ENCODE data around the gene RSPO4.
A peak's percentile ranks its signal among the peaks of the same experiment; 100 is the strongest.

The RSPO4 gene

DNA sequence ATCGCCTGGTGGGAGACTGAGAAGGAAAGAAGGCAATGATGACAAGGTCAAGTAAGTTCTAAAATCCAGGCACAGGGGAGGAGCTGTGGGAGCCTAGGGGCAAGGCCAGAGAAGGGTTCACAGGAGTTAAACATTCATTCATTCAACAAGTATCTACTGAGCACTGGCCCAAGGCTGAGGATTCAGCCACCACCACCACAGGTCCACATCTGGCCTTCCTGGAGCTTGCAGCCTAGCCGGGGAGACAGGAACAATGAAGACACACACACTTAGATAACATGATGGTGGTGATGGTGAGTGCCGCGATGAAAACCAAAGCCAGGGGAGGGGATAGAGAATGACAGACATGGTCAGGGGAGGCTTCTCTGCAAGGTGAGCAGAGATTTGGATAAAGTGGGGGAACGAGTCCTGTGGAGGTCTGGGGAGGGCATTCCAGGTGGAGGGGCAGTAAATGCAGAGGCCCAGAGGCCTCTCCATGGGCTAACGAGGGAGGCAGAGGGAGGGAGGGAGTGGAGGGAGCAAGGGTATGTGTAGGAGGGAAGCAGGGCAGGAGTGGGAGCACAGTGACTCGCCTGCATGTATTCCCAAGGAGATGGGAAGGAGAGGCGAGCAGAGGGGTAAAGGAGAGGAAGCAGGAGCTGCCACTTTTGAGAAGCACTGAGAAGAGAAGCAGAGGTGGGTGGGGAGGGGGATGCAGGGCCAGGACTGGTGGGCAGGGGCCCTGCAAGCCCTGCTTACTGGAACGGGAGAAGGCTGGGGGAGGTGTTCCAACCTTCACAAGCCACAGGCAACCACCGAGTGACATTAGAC is 10.5 kb upstream of the RSPO4 start:
- H3K27me3 ChIP-seq (ENCODE audit: low read depth, low read length) = peaks cover 14% of the 10 kb centered on the region; the same call in 1 of the 2 replicates
- TF ChIP-seq, protein P1, sequence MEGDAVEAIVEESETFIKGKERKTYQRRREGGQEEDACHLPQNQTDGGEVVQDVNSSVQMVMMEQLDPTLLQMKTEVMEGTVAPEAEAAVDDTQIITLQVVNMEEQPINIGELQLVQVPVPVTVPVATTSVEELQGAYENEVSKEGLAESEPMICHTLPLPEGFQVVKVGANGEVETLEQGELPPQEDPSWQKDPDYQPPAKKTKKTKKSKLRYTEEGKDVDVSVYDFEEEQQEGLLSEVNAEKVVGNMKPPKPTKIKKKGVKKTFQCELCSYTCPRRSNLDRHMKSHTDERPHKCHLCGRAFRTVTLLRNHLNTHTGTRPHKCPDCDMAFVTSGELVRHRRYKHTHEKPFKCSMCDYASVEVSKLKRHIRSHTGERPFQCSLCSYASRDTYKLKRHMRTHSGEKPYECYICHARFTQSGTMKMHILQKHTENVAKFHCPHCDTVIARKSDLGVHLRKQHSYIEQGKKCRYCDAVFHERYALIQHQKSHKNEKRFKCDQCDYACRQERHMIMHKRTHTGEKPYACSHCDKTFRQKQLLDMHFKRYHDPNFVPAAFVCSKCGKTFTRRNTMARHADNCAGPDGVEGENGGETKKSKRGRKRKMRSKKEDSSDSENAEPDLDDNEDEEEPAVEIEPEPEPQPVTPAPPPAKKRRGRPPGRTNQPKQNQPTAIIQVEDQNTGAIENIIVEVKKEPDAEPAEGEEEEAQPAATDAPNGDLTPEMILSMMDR (IDR thresholded peaks at IDR 0.05; ENCODE audit: low read depth, low read length) = no peak
- TF ChIP-seq EZH2phosphoT487 (IDR thresholded peaks at IDR 0.05; ENCODE audit: low read depth) = no peak
- H4K20me1 ChIP-seq (ENCODE audit: insufficient read depth, low read length) = no peaks in the 10 kb centered on the region
- H3K27ac ChIP-seq (ENCODE audit: low read length) = no peak overlapping the region
- no peaks in the 10 kb centered on the region for H3K9me3 ChIP-seq (ENCODE audit: insufficient read depth, low read length)
- H2AFZ ChIP-seq (ENCODE audit: low read depth, low read length) = no peak overlapping the region
- H3K4me3 ChIP-seq (ENCODE audit: low read length) = no peak overlapping the region
- H3K36me3 ChIP-seq (replicated peaks; ENCODE audit: low read depth, low read length) = no peaks in the 10 kb centered on the region
- H3K4me2 ChIP-seq (ENCODE audit: low read length) = no peak overlapping the region
- no peaks in the 10 kb centered on the region for H3K79me2 ChIP-seq (ENCODE audit: low read length)
- H3K4me1 ChIP-seq (ENCODE audit: low read length) = peaks cover 5% of the 10 kb centered on the region; the same call in 1 of the 2 replicates
- H3K9ac ChIP-seq (ENCODE audit: low read length) = no peak overlapping the region

DNA sequence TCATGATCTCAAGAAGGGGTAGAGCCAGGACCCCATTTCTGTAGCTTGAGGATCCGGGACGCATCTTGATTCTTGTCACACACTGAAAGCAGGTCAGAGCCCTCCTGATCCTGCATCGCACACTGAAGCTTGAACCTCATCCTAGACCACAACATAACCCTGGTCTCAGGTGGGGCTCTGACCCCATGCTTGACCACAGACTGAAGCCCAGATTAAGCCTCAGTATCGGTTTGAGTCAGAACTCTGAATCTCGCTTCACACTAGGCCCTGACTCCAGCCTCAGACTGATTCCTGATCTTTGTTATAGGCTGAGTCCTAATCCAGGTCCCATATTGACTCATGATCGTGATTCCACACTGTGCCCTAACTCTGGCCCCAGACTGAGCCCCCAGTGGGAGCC is 8.5 kb upstream of the RSPO4 start:
- peaks cover 15% of the 10 kb centered on the region; the same call in 1 of the 2 replicates for H3K27me3 ChIP-seq (ENCODE audit: low read depth, low read length)
- no peak overlapping the region for H3K9ac ChIP-seq (ENCODE audit: low read length)
- H3K4me3 ChIP-seq (ENCODE audit: low read length) = no peak overlapping the region
- no peaks in the 10 kb centered on the region for H3K79me2 ChIP-seq (ENCODE audit: low read length)
- no peaks in the 10 kb centered on the region for H3K9me3 ChIP-seq (ENCODE audit: insufficient read depth, low read length)
- H3K27ac ChIP-seq (ENCODE audit: low read length) = no peak overlapping the region
- H3K4me1 ChIP-seq (ENCODE audit: low read length) = peaks cover 2% of the 10 kb centered on the region; the same call in 1 of the 2 replicates
- TF ChIP-seq, protein P1 (IDR thresholded peaks at IDR 0.05; ENCODE audit: low read depth, low read length) = no peak
- no peak for TF ChIP-seq EZH2phosphoT487 (IDR thresholded peaks at IDR 0.05; ENCODE audit: low read depth)
- no peaks in the 10 kb centered on the region for H4K20me1 ChIP-seq (ENCODE audit: insufficient read depth, low read length)
- no peak overlapping the region for H2AFZ ChIP-seq (ENCODE audit: low read depth, low read length)
- H3K4me2 ChIP-seq (ENCODE audit: low read length) = no peak overlapping the region
- no peaks in the 10 kb centered on the region for H3K36me3 ChIP-seq (replicated peaks; ENCODE audit: low read depth, low read length)

DNA sequence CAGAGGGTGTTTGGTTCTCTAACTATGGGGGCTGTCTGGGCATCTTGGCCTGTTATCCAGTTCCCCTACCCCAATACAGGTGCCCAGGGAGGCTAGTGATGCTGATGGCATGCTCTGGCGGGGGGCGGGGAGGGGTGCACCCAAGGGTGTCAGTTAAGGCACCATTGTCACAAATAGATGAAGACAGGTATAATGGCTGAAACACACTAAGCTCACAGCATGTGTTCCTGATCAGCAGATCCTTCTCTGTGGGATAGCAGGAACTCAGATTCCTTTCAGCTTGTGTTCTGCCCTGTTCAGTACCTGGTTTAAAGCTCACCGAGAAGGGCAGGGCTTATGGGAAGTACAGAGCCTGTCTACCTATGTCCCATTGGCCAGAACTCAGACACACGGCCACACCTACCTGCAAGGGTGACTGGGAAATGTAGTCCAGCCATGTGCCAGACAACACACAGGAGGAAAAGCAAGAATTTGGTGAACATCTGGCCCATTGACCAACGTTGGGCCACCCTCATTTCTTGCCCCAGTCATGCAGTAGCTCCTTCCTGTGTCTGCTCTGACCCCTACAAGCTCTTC is 3.4 kb upstream of the RSPO4 start:
- peak overlapping the region; percentile 61 for H3K4me3 ChIP-seq (ENCODE audit: low read length)

More for the DNA sequence above, 3.4 kb upstream of the RSPO4 start:
- Histone ChIP-seq H3K27me3 (ENCODE audit: low read depth, low read length) (peaks cover 18% of the 10 kb centered on the region), H3K79me2 (ENCODE audit: low read length) (no peaks in the 10 kb centered on the region), H3K4me2 (ENCODE audit: low read length) (peak overlapping the region; percentile 65), H2AFZ (ENCODE audit: low read depth, low read length) (peak overlapping the region; percentile 97), H3K9me3 (ENCODE audit: insufficient read depth, low read length) (no peaks in the 10 kb centered on the region), H4K20me1 (ENCODE audit: insufficient read depth, low read length) (no peaks in the 10 kb centered on the region), H3K27ac (ENCODE audit: low read length) (no peak overlapping the region), H3K9ac (ENCODE audit: low read length) (no peak overlapping the region), H3K4me1 (ENCODE audit: low read length) (no peaks in the 10 kb centered on the region; the same call in 1 of the 2 replicates), H3K36me3 (replicated peaks; ENCODE audit: low read depth, low read length) (no peaks in the 10 kb centered on the region)
- TF ChIP-seq, protein P1 (IDR thresholded peaks at IDR 0.05; ENCODE audit: low read depth, low read length) = no peak
- no peak for TF ChIP-seq EZH2phosphoT487 (IDR thresholded peaks at IDR 0.05; ENCODE audit: low read depth)
